ENCODE measurements around the gene CFAP20DC.
"Not testable (repeated sequence)": the region's sequence is repeated elsewhere in the genome, so short reads cannot be mapped to it uniquely, and the experiment has no call there.

Gene CFAP20DC

GRCh38 chr3:58728723-58729122 lies 321.1 kb downstream of the CFAP20DC start:
- no peak for DNase-seq

- no peak for DNase-seq
These were observed 324.4 kb downstream of the CFAP20DC start for GRCh38 chr3:58725326-58725853.

DNA sequence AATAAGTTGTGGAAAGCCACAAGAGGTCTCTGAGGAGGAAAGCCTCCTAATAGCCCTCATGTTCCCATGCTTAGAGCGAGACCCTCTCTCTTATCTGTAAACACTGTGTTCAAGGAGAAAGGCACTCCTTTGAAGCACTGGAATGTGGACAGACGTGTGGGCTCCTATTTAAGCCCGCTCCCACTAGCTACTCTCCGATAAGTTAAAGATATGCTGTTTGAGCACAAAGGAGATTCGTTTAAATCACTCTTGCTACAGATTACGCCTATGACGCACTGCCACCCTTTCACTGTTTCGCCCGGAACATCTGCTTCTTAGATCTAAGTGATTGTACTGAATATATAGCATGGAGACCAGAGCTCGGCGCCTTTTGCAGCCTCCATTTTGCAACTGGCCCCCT lies 325.5 kb downstream of the CFAP20DC start:
- DNase-seq: no peak

GRCh38 chr3:58723173-58723572 lies 326.7 kb downstream of the CFAP20DC start:
- DNase-seq: no peak

GRCh38 chr3:58722561-58722960 lies 327.3 kb downstream of the CFAP20DC start:
- DNase-seq: no peak

DNA sequence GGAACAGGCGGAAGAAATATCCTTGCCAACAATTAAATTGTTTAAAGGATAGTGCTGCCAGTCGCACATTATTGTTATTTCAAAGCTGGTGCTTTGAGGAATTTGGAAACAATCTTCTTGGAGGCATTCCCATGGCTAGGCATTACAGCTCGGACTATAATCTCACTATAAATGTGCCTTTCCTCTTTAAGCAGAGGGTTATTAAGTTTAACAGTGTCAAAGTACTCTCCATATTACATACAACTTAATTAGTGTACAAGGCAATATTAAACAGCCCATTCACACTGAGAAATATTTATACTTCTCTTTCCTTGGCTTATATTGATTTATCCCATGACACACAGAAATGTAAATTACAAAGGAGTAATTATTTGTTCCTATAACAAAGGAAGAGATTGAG lies 329.3 kb downstream of the CFAP20DC start:
- no peak for DNase-seq

GRCh38 chr3:58719684-58720083 lies 330.1 kb downstream of the CFAP20DC start:
- DNase-seq: no peak

DNA sequence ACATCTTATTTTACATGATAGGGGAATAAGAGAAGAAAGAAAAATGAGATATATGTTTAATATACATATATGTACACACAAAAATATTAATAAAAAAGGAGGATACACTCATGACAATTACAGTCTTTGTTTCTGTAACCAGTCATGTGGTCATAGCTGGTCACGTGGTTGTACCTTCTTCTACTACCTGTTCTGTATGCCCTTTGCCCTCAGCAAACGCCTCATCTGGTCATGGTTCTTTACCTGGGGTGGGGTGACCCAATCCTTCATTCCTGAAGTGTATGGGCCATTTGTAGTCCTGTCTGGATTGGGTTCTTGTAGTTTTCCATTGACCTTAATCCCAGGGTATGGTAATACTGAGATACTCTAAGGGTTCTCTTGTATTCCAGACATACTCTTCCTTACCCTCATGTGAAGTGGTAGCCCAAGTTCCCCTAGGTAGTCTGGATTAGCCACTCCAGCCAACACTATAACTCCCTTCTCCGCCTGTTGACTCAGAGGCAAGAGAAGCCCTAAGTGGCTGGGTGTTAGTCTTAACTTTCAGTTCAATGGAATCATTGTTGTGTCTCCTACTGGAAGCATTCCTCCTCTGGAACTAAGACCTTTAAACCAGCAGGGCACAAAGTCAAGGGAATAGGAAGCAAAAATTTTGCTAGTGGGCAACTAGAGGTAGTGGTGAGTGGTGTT lies 336.0 kb downstream of the CFAP20DC start:
- DNase-seq: no peak

DNA sequence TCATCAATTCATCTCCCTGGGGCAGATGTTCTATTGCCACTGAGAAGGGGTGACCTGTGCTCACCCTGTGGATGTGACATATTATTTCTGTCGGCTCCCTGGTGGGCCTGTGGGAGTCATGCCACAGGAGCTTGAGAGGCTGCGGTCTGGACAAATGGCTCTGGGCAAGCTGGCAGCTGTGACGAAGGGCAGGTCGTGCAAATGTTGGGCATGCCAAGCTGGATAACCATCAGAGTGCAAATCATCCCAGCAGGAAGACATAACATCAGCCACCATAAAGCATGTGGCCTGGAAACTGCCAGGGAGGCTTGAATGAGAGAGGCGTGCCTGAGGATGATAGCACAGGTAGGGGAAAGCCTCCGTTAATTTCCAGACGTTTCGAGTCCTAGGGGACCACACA lies 338.0 kb downstream of the CFAP20DC start:
- no peak for DNase-seq

- not testable (repeated sequence) for DNase-seq
These were observed 340.8 kb downstream of the CFAP20DC start for GRCh38 chr3:58708983-58709382.

DNA sequence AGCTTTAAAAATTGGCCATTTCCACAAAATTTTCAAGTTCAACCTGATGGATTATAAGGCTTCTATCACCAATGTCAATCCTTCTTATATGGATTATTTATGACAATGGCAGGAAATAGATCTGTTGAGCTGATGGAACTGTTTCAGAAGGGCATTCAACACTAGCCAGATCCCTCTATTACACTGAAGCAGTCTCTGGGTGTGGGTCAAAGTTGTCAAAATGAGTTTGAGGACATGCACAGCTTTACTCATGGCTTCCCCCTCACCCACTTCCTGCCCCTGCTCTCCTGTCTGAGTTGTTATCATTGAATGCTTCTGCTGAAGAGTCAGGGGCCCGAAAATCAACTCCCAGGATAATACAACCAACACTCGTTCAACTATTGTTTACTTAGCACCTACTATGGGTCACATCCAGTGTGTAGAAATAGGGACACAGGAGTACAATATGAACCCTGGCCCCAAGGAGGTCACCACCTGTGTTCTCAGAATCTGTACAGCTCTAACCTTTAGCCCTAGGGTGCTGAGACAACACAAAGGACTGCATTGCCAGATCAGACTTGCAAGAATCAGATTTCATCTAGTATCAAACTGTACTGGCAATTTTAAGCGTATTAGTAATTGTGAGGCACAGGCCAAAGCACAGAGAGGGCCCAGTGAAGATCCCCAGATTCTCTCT lies 341.6 kb downstream of the CFAP20DC start:
- no peak for DNase-seq

GRCh38 chr3:58707390-58707930 lies 342.4 kb downstream of the CFAP20DC start:
- no peak for DNase-seq

DNA sequence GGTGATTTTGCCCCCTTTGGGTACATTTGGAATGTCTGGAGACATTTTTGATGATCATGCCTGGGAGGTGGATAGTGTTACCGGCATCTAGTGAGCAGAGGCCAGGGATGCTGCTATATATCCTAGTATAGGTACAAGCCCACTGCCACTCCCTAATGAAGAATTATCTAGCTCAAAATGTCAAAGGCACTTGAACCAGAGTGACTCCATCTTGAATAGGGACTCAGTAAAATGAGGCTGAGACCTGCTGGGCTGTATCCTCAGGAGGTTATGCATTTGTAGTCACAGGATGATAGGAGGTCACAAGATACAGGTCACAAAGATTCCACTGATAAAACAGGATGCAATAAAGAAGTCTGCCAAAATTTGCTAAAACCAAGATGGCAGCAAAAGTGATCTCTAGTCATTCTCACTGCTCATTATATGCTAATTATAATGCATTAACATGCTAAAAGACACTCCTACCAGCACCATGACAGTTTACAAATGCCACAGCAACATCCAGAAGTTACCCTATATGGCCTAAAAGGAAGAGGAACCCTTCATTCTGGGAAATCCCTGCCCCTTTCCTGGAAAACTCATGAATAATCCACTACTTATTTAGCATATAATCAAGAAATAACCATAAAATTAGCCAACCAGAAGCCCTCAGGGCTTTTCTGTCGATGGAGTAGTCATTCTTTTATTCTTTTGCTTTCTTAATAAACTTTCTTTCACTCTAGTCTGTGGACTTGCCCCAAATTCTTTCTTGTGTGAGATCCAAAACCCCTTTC lies 343.2 kb downstream of the CFAP20DC start:
- no peak for DNase-seq

DNA sequence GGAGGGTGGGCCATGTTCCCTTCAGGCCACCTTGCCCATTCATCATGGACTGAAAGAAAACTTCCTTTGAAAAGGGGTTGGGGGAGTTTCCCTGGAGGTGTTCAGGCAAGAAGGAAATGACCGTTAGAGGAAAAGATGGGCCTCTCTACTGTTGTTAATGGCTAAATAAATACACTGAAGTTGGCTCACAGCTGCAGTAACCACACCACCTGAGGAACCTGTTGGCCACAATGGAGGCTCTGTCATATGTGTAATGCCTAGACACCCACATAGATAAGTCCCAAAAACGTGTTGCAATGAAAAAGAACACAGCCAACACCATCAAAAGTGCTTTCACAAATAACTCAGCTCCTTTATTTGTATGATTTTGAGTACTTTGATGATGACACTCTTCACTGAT lies 345.1 kb downstream of the CFAP20DC start:
- no peak for DNase-seq

DNA sequence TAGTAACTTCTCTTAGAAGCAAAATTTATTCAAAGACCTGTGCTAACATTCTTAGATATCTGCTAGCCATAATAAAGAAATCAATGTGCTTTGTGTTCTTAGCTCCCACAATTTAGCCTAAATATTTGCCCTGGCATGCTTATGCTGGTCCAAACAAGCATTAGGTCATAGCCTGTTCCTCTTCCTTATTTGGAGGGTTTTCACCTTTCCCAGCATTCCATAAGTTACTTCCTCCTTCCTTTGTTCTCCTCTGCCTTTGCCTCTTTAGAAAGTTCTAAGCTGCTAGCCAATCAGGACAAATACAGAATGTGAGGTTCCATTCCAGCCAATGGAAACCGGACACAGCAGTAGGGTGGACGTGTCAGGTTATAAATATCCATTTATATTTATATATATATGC lies 345.5 kb downstream of the CFAP20DC start:
- not testable (repeated sequence) for DNase-seq

DNA sequence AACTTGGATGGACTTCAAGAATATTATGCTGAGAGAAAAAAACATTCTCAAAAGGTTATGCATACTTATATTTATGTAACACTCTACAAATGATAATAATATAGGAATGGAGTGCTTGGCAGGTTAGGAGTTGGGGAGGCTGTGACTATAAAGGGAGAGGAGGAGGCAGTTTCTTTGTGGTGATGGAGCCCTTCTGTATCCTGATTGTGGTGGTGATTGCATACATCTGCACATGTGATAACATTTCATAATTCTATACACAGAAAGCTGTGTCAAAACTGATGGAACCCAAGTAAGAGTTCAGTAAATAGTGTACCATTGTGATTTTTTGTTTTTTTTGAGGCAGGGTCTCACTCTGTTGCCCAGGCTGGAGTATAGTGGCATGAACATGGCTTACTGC lies 351.6 kb downstream of the CFAP20DC start:
- no peak for DNase-seq

DNA sequence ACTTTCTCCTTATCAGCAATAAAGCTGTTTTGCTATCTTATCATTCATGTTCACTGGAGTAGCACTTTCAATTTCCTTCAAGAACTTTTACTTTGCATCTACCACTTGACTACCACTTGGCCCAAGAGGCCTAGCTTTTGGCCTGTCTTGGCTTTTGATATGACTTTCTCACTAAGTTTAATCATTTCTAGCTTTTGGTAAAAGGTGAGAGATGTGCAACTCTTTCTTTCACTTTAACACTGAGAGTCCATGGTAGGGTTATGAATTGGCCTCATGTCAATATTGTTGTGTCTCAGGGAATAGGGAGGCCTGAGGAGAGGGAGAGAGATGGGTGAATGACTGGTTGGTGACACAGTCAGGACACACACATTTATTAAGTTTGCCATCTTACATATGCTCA lies 352.3 kb downstream of the CFAP20DC start:
- DNase-seq: no peak

GRCh38 chr3:58696813-58697212 lies 353.0 kb downstream of the CFAP20DC start:
- DNase-seq: not testable (repeated sequence)

- DNase-seq: no peak
These were observed 353.7 kb downstream of the CFAP20DC start for GRCh38 chr3:58696093-58696492.

DNA sequence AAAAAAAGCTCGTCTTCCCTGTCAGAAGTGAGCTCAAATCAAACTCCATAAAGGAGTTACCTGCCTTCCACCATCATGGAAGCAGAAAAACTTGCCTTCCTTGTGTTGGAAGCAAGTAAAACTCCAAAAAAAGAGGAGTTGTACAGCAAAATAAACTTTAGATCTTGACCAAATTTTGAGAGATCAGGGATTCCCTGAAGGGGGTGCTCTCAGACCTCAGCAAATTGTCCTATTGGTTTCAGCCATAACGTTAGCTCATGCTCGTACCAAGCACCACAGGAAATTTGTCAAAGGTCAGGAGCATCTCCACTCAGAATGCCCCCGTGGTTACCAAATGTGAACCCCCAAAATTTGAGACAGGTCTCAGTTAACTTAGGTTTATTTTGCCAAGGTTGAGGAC lies 354.5 kb downstream of the CFAP20DC start:
- DNase-seq: not testable (repeated sequence)

- DNase-seq: no peak
These were observed 355.6 kb downstream of the CFAP20DC start for GRCh38 chr3:58693940-58694850.

- no peak for DNase-seq
These were observed 357.3 kb downstream of the CFAP20DC start for GRCh38 chr3:58692484-58692883.

Data from effector CD4-positive, alpha-beta T cell (primary cell).